GM23338 (cell line): ENCODE results near the gene SCG5. TPM values are rescaled to one million over a fixed set of nuclear protein-coding genes. Genes with fewer than 3 reads are reported as not detected.

Experiments used
- ATAC-seq: fragments of 200-7000 bp; cut with Tn5 transposase; 3 replicates; pipeline ENCODE4 v1.9.1; 2020
- DNase-seq: peaks from one replicate; pipeline ENCODE4 v3.0.0-alpha.2; 2015; ENCODE audit warnings: low spot score
- H2AFZ ChIP-seq: fragments of 200-600 bp; sonication (generic); 2 replicates; pipeline ENCODE4 v1.8.0; 2016; ENCODE audit warnings: antibody characterized with exemption, mild to moderate bottlenecking, moderate library complexity
- H3F3A ChIP-seq: fragments of 200-600 bp; sonication (generic); replicated peaks from 2 replicates; pipeline ENCODE4 v1.8.0; 2017; ENCODE audit warnings: antibody characterized with exemption, mixed run types, low read depth
- H3K27ac ChIP-seq: fragments of 200-600 bp; sonication (generic); 2 replicates; pipeline ENCODE4 v1.6.1; 2016; ENCODE audit warnings: low read depth
- H3K27me3 ChIP-seq: fragments of 200-600 bp; sonication (generic); 2 replicates; pipeline ENCODE4 v1.8.0; 2016; ENCODE audit warnings: mild to moderate bottlenecking, mixed run types, moderate library complexity; ENCODE audit not compliant: insufficient read depth
- H3K36me3 ChIP-seq: fragments of 200-600 bp; sonication (generic); 2 replicates; pipeline ENCODE4 v1.8.0; 2016; ENCODE audit warnings: mild to moderate bottlenecking; ENCODE audit not compliant: insufficient read depth
- H3K4me1 ChIP-seq: fragments of 200-600 bp; sonication (generic); 2 replicates; pipeline ENCODE4 v1.8.0; 2016; ENCODE audit warnings: mild to moderate bottlenecking, moderate library complexity; ENCODE audit not compliant: insufficient read depth
- H3K4me2 ChIP-seq: fragments of 200-600 bp; sonication (generic); 2 replicates; pipeline ENCODE4 v1.7.1; 2017; ENCODE audit warnings: mixed run types
- H3K4me3 ChIP-seq: fragments of 200-600 bp; sonication (generic); 2 replicates; pipeline ENCODE4 v1.6.1; 2016; ENCODE audit warnings: mixed run types
- H3K79me2 ChIP-seq: fragments of 200-600 bp; sonication (generic); replicated peaks from 2 replicates; pipeline ENCODE4 v1.8.0; 2017; ENCODE audit warnings: mild to moderate bottlenecking; ENCODE audit not compliant: insufficient read depth
- H3K9me2 ChIP-seq: fragments of 200-600 bp; sonication (generic); 2 replicates; pipeline ENCODE4 v1.8.0; 2017; ENCODE audit not compliant: insufficient read depth
- H4K20me1 ChIP-seq: fragments of 200-600 bp; sonication (generic); replicated peaks from 2 replicates; pipeline ENCODE4 v1.8.0; 2017; ENCODE audit warnings: mild to moderate bottlenecking; ENCODE audit not compliant: insufficient read depth
- H3K27ac Mint-ChIP-seq: 2 replicates; pipeline ENCODE4 v1.8.0; 2020; ENCODE audit warnings: inconsistent platforms, mild to moderate bottlenecking, moderate library complexity, mixed read lengths
- H3K27me3 Mint-ChIP-seq: 3 replicates; pipeline ENCODE4 v1.8.0; 2022; ENCODE audit warnings: low read depth, mild to moderate bottlenecking, moderate library complexity, mixed read lengths, inconsistent platforms; ENCODE audit not compliant: insufficient read depth, poor library complexity
- H3K36me3 Mint-ChIP-seq: 3 replicates; pipeline ENCODE4 v1.8.0; 2021; ENCODE audit warnings: low read depth, mild to moderate bottlenecking, inconsistent platforms, moderate library complexity, mixed read lengths
- H3K4me1 Mint-ChIP-seq: 3 replicates; pipeline ENCODE4 v1.8.0; 2020; ENCODE audit warnings: mild to moderate bottlenecking, inconsistent platforms, mixed read lengths
- H3K4me3 Mint-ChIP-seq: 3 replicates; pipeline ENCODE4 v1.8.0; 2021; ENCODE audit warnings: moderate library complexity, mild to moderate bottlenecking, inconsistent platforms, mixed read lengths
- H3K9me3 Mint-ChIP-seq: 3 replicates; pipeline ENCODE4 v1.8.0; 2020; ENCODE audit warnings: moderate library complexity, mild to moderate bottlenecking, inconsistent platforms, mixed read lengths
- CREB1 ChIP-seq: fragments of 250-450 bp; sonication (Bioruptor Pico); IDR thresholded peaks from 2 replicates; pipeline ENCODE4 v1.5.0; 2020; ENCODE audit warnings: low read depth, mild to moderate bottlenecking, moderate library complexity
- EZH2 ChIP-seq: fragments of 200-600 bp; sonication (generic); IDR thresholded peaks from one replicate; pipeline ENCODE4 v1.8.0; 2017; ENCODE audit warnings: antibody characterized with exemption, mild to moderate bottlenecking, low read depth; ENCODE audit not compliant: unreplicated experiment
- EZH2phosphoT487 ChIP-seq: fragments of 200-600 bp; sonication (generic); IDR thresholded peaks from one replicate; pipeline ENCODE4 v1.8.1; 2018; ENCODE audit warnings: antibody characterized with exemption; ENCODE audit not compliant: unreplicated experiment
- JUNB ChIP-seq: IDR thresholded peaks from one replicate; pipeline ENCODE4 v1.6.1; 2016; ENCODE audit warnings: antibody characterized with exemption; ENCODE audit not compliant: unreplicated experiment
- NANOG ChIP-seq: IDR thresholded peaks from 2 replicates; pipeline ENCODE4 v1.6.1; 2016; ENCODE audit warnings: antibody characterized with exemption, borderline replicate concordance
- POLR2AphosphoS5 ChIP-seq: IDR thresholded peaks from 2 replicates; pipeline ENCODE4 v1.6.1; 2016; ENCODE audit warnings: antibody characterized with exemption, low read depth
- STAT1 ChIP-seq: IDR thresholded peaks from one replicate; pipeline ENCODE4 v1.6.1; 2016; ENCODE audit warnings: antibody characterized with exemption; ENCODE audit not compliant: unreplicated experiment
- ZNF114 ChIP-seq: fragments of 250-450 bp; sonication (Bioruptor Pico); IDR thresholded peaks from 2 replicates; pipeline ENCODE4 v1.5.0; 2020; ENCODE audit warnings: mild to moderate bottlenecking, moderate library complexity
- ZNF331 ChIP-seq: fragments of 250-450 bp; sonication (Bioruptor Pico); IDR thresholded peaks from 2 replicates; pipeline ENCODE4 v1.5.0; 2020; ENCODE audit warnings: low read depth, mild to moderate bottlenecking, moderate library complexity
- polyA plus RNA-seq: library from polyadenylated mRNA; unstranded; fragments of >200 nt; fragmentation: Nextera tagmentation; extraction: Ambion mirVana; gene quantifications from 2 replicates; pipeline ENCODE4 v1.2.1, GENCODE V29; 2016
- total RNA-seq: library from RNA; depleted of rRNA; stranded (reverse); fragments of >200 nt; shearing (Covaris generic); gene quantifications from 2 replicates; pipeline ENCODE4 v1.2.3, GENCODE V29; 2014
- TF ChIP-seq, protein P1 (sequence below): IDR thresholded peaks from one replicate; pipeline ENCODE4 v1.6.1; 2018; ENCODE audit warnings: antibody characterized with exemption; ENCODE audit not compliant: unreplicated experiment
- TF ChIP-seq, protein P2 (sequence below), 2 experiments: fragments of 200-600 bp in 1 of 2; sonication (generic) in 1 of 2; conservative IDR thresholded peaks; 2 replicates each; pipeline versions ENCODE4 v1.5.1 to v1.6.1; 2016 to 2017; ENCODE audit warnings: antibody characterized with exemption in 2 of 2, low read depth in 2 of 2, mild to moderate bottlenecking in 2 of 2, moderate library complexity in 1 of 2
- TF ChIP-seq, protein P3 (sequence below): IDR thresholded peaks from 2 replicates; pipeline ENCODE4 v1.6.1; 2016; ENCODE audit warnings: antibody characterized with exemption
- TF ChIP-seq, protein P4 (sequence below): fragments of 250-450 bp; sonication (Bioruptor Pico); IDR thresholded peaks from 2 replicates; pipeline ENCODE4 v1.5.0; 2020; ENCODE audit warnings: mild to moderate bottlenecking, moderate library complexity

SCG5 gene
- total and polyA plus RNA-seq, 2 experiments from 2014 or later = 48.1 to 73.3 TPM

GRCh38 chr15:32642667-32643435 is 1.3 kb downstream of the SCG5 start:
- H3K79me2 ChIP-seq = no peaks in the 10 kb centered on the region; the same call in 1 of the 2 replicates
- H3K36me3 ChIP-seq = peaks cover 4% of the 10 kb centered on the region; the same call in 1 of the 2 replicates
- H3K27me3 Mint-ChIP-seq = peaks cover 5% of the 10 kb centered on the region
- no peaks in the 10 kb centered on the region for H4K20me1 ChIP-seq
- H3K27ac ChIP-seq = peak overlapping the region; percentile 73
- peaks cover 4% of the 10 kb centered on the region; the same call in 2 of the 3 replicates for H3K36me3 Mint-ChIP-seq
- H3K4me3 ChIP-seq = peak overlapping the region; percentile 60
- no peaks in the 10 kb centered on the region for H3K9me3 Mint-ChIP-seq
- peak overlapping the region; percentile 82 for H3K27ac Mint-ChIP-seq
- H3K4me3 Mint-ChIP-seq = peak overlapping the region; percentile 87
- DNase-seq = peak; percentile 17
- H3K4me1 ChIP-seq = peaks cover 30% of the 10 kb centered on the region
- peaks cover 31% of the 10 kb centered on the region for H3K4me1 Mint-ChIP-seq
- H2AFZ ChIP-seq = no peak overlapping the region
- no peak for ATAC-seq
- TF ChIP-seq, protein P1, sequence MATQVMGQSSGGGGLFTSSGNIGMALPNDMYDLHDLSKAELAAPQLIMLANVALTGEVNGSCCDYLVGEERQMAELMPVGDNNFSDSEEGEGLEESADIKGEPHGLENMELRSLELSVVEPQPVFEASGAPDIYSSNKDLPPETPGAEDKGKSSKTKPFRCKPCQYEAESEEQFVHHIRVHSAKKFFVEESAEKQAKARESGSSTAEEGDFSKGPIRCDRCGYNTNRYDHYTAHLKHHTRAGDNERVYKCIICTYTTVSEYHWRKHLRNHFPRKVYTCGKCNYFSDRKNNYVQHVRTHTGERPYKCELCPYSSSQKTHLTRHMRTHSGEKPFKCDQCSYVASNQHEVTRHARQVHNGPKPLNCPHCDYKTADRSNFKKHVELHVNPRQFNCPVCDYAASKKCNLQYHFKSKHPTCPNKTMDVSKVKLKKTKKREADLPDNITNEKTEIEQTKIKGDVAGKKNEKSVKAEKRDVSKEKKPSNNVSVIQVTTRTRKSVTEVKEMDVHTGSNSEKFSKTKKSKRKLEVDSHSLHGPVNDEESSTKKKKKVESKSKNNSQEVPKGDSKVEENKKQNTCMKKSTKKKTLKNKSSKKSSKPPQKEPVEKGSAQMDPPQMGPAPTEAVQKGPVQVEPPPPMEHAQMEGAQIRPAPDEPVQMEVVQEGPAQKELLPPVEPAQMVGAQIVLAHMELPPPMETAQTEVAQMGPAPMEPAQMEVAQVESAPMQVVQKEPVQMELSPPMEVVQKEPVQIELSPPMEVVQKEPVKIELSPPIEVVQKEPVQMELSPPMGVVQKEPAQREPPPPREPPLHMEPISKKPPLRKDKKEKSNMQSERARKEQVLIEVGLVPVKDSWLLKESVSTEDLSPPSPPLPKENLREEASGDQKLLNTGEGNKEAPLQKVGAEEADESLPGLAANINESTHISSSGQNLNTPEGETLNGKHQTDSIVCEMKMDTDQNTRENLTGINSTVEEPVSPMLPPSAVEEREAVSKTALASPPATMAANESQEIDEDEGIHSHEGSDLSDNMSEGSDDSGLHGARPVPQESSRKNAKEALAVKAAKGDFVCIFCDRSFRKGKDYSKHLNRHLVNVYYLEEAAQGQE = no peak
- TF ChIP-seq EZH2phosphoT487 (no peak), EZH2 (no peak), POLR2AphosphoS5 (no peak), ZNF114 (CRISPR knock-in tag) (no peak), JUNB (no peak), ZNF331 (CRISPR knock-in tag) (no peak), STAT1 (no peak), NANOG (no peak), CREB1 (no peak)
- TF ChIP-seq, protein P2, sequence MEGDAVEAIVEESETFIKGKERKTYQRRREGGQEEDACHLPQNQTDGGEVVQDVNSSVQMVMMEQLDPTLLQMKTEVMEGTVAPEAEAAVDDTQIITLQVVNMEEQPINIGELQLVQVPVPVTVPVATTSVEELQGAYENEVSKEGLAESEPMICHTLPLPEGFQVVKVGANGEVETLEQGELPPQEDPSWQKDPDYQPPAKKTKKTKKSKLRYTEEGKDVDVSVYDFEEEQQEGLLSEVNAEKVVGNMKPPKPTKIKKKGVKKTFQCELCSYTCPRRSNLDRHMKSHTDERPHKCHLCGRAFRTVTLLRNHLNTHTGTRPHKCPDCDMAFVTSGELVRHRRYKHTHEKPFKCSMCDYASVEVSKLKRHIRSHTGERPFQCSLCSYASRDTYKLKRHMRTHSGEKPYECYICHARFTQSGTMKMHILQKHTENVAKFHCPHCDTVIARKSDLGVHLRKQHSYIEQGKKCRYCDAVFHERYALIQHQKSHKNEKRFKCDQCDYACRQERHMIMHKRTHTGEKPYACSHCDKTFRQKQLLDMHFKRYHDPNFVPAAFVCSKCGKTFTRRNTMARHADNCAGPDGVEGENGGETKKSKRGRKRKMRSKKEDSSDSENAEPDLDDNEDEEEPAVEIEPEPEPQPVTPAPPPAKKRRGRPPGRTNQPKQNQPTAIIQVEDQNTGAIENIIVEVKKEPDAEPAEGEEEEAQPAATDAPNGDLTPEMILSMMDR (conservative IDR thresholded peaks at IDR 0.05; ENCODE audit: low read depth in 2 of 2) = no peak
- TF ChIP-seq, protein P3, sequence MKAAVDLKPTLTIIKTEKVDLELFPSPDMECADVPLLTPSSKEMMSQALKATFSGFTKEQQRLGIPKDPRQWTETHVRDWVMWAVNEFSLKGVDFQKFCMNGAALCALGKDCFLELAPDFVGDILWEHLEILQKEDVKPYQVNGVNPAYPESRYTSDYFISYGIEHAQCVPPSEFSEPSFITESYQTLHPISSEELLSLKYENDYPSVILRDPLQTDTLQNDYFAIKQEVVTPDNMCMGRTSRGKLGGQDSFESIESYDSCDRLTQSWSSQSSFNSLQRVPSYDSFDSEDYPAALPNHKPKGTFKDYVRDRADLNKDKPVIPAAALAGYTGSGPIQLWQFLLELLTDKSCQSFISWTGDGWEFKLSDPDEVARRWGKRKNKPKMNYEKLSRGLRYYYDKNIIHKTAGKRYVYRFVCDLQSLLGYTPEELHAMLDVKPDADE = no peak
- TF ChIP-seq, protein P4, sequence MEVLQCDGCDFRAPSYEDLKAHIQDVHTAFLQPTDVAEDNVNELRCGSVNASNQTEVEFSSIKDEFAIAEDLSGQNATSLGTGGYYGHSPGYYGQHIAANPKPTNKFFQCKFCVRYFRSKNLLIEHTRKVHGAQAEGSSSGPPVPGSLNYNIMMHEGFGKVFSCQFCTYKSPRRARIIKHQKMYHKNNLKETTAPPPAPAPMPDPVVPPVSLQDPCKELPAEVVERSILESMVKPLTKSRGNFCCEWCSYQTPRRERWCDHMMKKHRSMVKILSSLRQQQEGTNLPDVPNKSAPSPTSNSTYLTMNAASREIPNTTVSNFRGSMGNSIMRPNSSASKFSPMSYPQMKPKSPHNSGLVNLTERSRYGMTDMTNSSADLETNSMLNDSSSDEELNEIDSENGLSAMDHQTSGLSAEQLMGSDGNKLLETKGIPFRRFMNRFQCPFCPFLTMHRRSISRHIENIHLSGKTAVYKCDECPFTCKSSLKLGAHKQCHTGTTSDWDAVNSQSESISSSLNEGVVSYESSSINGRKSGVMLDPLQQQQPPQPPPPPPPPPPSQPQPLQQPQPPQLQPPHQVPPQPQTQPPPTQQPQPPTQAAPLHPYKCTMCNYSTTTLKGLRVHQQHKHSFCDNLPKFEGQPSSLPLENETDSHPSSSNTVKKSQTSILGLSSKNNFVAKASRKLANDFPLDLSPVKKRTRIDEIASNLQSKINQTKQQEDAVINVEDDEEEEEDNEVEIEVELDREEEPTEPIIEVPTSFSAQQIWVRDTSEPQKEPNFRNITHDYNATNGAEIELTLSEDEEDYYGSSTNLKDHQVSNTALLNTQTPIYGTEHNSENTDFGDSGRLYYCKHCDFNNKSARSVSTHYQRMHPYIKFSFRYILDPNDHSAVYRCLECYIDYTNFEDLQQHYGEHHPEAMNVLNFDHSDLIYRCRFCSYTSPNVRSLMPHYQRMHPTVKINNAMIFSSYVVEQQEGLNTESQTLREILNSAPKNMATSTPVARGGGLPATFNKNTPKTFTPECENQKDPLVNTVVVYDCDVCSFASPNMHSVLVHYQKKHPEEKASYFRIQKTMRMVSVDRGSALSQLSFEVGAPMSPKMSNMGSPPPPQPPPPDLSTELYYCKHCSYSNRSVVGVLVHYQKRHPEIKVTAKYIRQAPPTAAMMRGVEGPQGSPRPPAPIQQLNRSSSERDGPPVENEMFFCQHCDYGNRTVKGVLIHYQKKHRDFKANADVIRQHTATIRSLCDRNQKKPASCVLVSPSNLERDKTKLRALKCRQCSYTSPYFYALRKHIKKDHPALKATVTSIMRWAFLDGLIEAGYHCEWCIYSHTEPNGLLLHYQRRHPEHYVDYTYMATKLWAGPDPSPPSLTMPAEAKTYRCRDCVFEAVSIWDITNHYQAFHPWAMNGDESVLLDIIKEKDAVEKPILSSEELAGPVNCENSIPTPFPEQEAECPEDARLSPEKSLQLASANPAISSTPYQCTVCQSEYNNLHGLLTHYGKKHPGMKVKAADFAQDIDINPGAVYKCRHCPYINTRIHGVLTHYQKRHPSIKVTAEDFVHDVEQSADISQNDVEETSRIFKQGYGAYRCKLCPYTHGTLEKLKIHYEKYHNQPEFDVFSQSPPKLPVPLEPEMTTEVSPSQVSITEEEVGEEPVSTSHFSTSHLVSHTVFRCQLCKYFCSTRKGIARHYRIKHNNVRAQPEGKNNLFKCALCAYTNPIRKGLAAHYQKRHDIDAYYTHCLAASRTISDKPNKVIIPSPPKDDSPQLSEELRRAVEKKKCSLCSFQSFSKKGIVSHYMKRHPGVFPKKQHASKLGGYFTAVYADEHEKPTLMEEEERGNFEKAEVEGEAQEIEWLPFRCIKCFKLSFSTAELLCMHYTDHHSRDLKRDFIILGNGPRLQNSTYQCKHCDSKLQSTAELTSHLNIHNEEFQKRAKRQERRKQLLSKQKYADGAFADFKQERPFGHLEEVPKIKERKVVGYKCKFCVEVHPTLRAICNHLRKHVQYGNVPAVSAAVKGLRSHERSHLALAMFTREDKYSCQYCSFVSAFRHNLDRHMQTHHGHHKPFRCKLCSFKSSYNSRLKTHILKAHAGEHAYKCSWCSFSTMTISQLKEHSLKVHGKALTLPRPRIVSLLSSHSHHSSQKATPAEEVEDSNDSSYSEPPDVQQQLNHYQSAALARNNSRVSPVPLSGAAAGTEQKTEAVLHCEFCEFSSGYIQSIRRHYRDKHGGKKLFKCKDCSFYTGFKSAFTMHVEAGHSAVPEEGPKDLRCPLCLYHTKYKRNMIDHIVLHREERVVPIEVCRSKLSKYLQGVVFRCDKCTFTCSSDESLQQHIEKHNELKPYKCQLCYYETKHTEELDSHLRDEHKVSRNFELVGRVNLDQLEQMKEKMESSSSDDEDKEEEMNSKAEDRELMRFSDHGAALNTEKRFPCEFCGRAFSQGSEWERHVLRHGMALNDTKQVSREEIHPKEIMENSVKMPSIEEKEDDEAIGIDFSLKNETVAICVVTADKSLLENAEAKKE (CRISPR knock-in tag) = no peak
- no peaks in the 10 kb centered on the region for H3K9me2 ChIP-seq
- no peaks in the 10 kb centered on the region for H3K27me3 ChIP-seq
- peak overlapping the region; percentile 74 for H3K4me2 ChIP-seq
- no peaks in the 10 kb centered on the region for H3F3A ChIP-seq
